Sigmoid colon (tissue), 7 donors: ENCODE data around the gene AFAP1. TPM values are rescaled to one million over a fixed set of nuclear protein-coding genes. Genes with fewer than 3 reads are reported as not detected.

Experiments used
- DNase-seq: peaks from one replicate; pipeline ENCODE4 v3.0.0-alpha.2; 2019
- H3K27ac ChIP-seq, 4 donors: fragments of 200-600 bp; sonication (generic); one replicate each; pipeline ENCODE4 v1.5.1; 2016 to 2019; ENCODE audit warnings: mild to moderate bottlenecking in 1 of 4
- H3K27me3 ChIP-seq, 3 donors: fragments of 200-600 bp; sonication (generic); one replicate each; pipeline ENCODE4 v1.5.1; 2019; ENCODE audit warnings: mild to moderate bottlenecking in 1 of 3
- H3K36me3 ChIP-seq, 4 donors: fragments of 200-600 bp; sonication (generic); one replicate each; pipeline ENCODE4 v1.5.1; 2016 to 2019
- H3K4me1 ChIP-seq, 4 donors: fragments of 200-600 bp; sonication (generic); one replicate each; pipeline ENCODE4 v1.5.1; 2017 to 2019
- H3K4me3 ChIP-seq, 4 donors: fragments of 200-600 bp; sonication (generic); one replicate each; pipeline ENCODE4 v1.5.1; 2017 to 2019; ENCODE audit warnings: mild to moderate bottlenecking in 2 of 4, moderate library complexity in 1 of 4
- H3K9me3 ChIP-seq, 4 donors: fragments of 200-600 bp in 3 of 4; sonication (generic) in 3 of 4; one replicate each; pipeline versions ENCODE4 v1.5.1 to v1.6.1; 2013 to 2019
- CTCF ChIP-seq, 4 experiments: fragments of 450-650 bp in 3 of 4; fragments of 200-600 bp in 1 of 4; IDR thresholded peaks; one replicate each; pipeline ENCODE4 v1.5.1; 2016 to 2019; ENCODE audit warnings: antibody characterized with exemption in 4 of 4, mild to moderate bottlenecking in 3 of 4, moderate library complexity in 2 of 4
- EP300 ChIP-seq, 4 donors: sonication (generic); formaldehyde crosslinking; IDR thresholded peaks; one replicate each; pipeline ENCODE4 v1.6.1; 2017; ENCODE audit warnings: antibody characterized with exemption in 4 of 4
- POLR2A ChIP-seq, 2 donors: fragments of 450-650 bp; IDR thresholded peaks; one replicate each; pipeline ENCODE4 v1.6.1; 2016; ENCODE audit warnings: antibody characterized with exemption in 2 of 2, mild to moderate bottlenecking in 2 of 2, moderate library complexity in 2 of 2
- POLR2AphosphoS5 ChIP-seq, 4 donors: sonication (generic); formaldehyde crosslinking; IDR thresholded peaks; one replicate each; pipeline ENCODE4 v1.6.1; 2017; ENCODE audit warnings: antibody characterized with exemption in 4 of 4
- WGBS, 2 donors: extraction: QIAGEN DNeasy Blood & Tissue Kit; methylation state at CpG; one replicate each; pipeline ENCODE4 v1.1.7; 2013; 5-methylcytosine and 5-hydroxymethylcytosine counted together
- intact Hi-C: fragments of 100-400 bp; cut with DNase I; formaldehyde crosslinking; loops from one replicate; pipeline ENCODE4 v1.15.1; 2023
- polyA plus RNA-seq, 3 donors: library from polyadenylated mRNA; stranded (reverse); fragments of 200-250 nt; gene quantifications; one replicate each; pipeline ENCODE4 v1.2.3, GENCODE V29; 2013
- total RNA-seq, 4 donors: library from RNA; depleted of rRNA; stranded (reverse); fragments of >200 nt; gene quantifications; one replicate each; pipeline ENCODE4 v1.1.0, GENCODE V29; 2016
- donor health status: healthy with polysubstance abuse.
- donor health status: Bipolar disorder and iron deficiency.
- donor health status: healthy.

AFAP1 gene
- total and polyA plus RNA-seq, 7 donors: 7.6 to 51.3 (median 24.0) TPM

GRCh38 chr4:7777871-7778509 lies 161.7 kb downstream of the AFAP1 start:
- no peaks in the 10 kb centered on the region for H3K27me3 ChIP-seq
- WGBS, 2 donors: 92 to 93% methylated on average over 10 of the region's 10 CpGs
- intact Hi-C loops: no loop called here
- peaks cover 0 to 58% (median 47%) of the 10 kb centered on the region in 4 donors for H3K4me1 ChIP-seq
- TF ChIP-seq EP300 (IDR thresholded peaks at IDR 0.05): no peak
- no peak for TF ChIP-seq POLR2AphosphoS5 (IDR thresholded peaks at IDR 0.05)
- TF ChIP-seq CTCF (IDR thresholded peaks at IDR 0.05): no peak
- TF ChIP-seq POLR2A (IDR thresholded peaks at IDR 0.05): no peak
- H3K4me3 ChIP-seq: no peak overlapping the region
- H3K36me3 ChIP-seq: peaks cover 0 to 52% (median 26%) of the 10 kb centered on the region in 4 donors
- DNase-seq: peak; percentile 26
- H3K27ac ChIP-seq: peak overlapping the region; percentile 43 to 77 (median 72)
- no peaks in the 10 kb centered on the region for H3K9me3 ChIP-seq

- DNase-seq: peak; percentile 39
- Histone ChIP-seq H3K4me3 (no peak overlapping the region), H3K4me1 (peaks cover 0 to 58% (median 47%) of the 10 kb centered on the region in 4 donors), H3K27me3 (no peaks in the 10 kb centered on the region), H3K36me3 (peaks cover 0 to 52% (median 29%) of the 10 kb centered on the region in 4 donors), H3K9me3 (no peaks in the 10 kb centered on the region), H3K27ac (no peak overlapping the region)
- intact Hi-C loops: no loop called here
- no peak for TF ChIP-seq POLR2A (IDR thresholded peaks at IDR 0.05)
- no peak for TF ChIP-seq EP300 (IDR thresholded peaks at IDR 0.05)
- no peak for TF ChIP-seq POLR2AphosphoS5 (IDR thresholded peaks at IDR 0.05)
- no peak for TF ChIP-seq CTCF (IDR thresholded peaks at IDR 0.05)
- 74 to 90% methylated on average over 17 of the region's 17 CpGs for WGBS, 2 donors
Observed at GRCh38 chr4:7777017-7777710, 162.5 kb downstream of the AFAP1 start.

- no peaks in the 10 kb centered on the region for H3K9me3 ChIP-seq
- H3K27me3 ChIP-seq: no peaks in the 10 kb centered on the region
- H3K4me3 ChIP-seq: no peak overlapping the region
- no peak for TF ChIP-seq POLR2AphosphoS5 (IDR thresholded peaks at IDR 0.05)
- no peak for TF ChIP-seq EP300 (IDR thresholded peaks at IDR 0.05)
- no peak for TF ChIP-seq CTCF (IDR thresholded peaks at IDR 0.05)
- TF ChIP-seq POLR2A (IDR thresholded peaks at IDR 0.05): no peak
- peak; percentile 54 for DNase-seq
- WGBS, 2 donors: 22 to 81% methylated on average over 9 of the region's 9 CpGs
- H3K4me1 ChIP-seq: peaks cover 0 to 55% (median 41%) of the 10 kb centered on the region in 4 donors
- no peak overlapping the region for H3K27ac ChIP-seq
- peaks cover 0 to 66% (median 32%) of the 10 kb centered on the region in 4 donors for H3K36me3 ChIP-seq
- intact Hi-C loops: no loop called here
Observed at GRCh38 chr4:7775396-7775795, 164.3 kb downstream of the AFAP1 start.

- Histone ChIP-seq H3K27me3 (no peaks in the 10 kb centered on the region), H3K9me3 (no peaks in the 10 kb centered on the region), H3K4me1 (peaks cover 0 to 55% (median 41%) of the 10 kb centered on the region in 4 donors), H3K36me3 (peaks cover 0 to 73% (median 32%) of the 10 kb centered on the region in 4 donors), H3K4me3 (no peak overlapping the region), H3K27ac (no peak overlapping the region)
- peak; percentile 40 for DNase-seq
- WGBS, 2 donors: 85 to 94% methylated on average over 22 of the region's 22 CpGs
- intact Hi-C loops: no loop called here
- TF ChIP-seq POLR2AphosphoS5 (IDR thresholded peaks at IDR 0.05): no peak
- no peak for TF ChIP-seq EP300 (IDR thresholded peaks at IDR 0.05)
- TF ChIP-seq CTCF (IDR thresholded peaks at IDR 0.05): no peak
- TF ChIP-seq POLR2A (IDR thresholded peaks at IDR 0.05): no peak
Observed at GRCh38 chr4:7774301-7775294, 165.1 kb downstream of the AFAP1 start.
